ENCODE results near the gene CIT. TPM values are rescaled to one million over a fixed set of nuclear protein-coding genes. Genes with fewer than 3 reads are reported as not detected.

The CIT gene
- total and polyA plus RNA-seq, 9 of the 15 experiments (the other 6 are each of a cell fraction or from before 2014, with no cell fraction given), result 1.1 to 46.7 (median 21.3) TPM

DNA sequence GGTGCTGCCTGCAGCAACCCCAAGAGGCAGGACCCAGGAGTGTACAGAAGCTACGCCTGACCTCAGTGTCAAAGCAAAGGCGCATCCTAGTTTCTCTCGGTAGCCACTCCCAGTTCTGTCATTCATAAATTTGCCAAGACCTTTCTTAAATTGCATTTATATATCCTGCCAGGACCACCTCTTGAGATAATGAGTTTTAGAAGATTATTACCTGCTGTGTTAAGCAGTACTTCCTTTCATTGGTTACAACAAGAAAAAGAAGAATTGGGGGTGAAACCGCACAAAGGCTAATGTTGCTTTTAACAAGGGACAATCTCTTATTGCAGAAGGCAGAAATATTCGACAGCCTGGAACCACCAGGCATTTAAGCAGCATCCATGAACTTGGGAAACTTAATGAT is 57.8 kb downstream of the CIT start:
- POLR2A ChIA-PET, result no interaction called here
- in situ Hi-C loops (cut with MboI) (no loop called here), intact Hi-C loops (cut with micrococcal nuclease) (no loop called here)
- Histone ChIP-seq H3K4me2 (ENCODE audit: insufficient read depth, low read length) (no peak overlapping the region), H3K9ac (ENCODE audit: insufficient read depth in 1 of 2, low read depth in 2 of 2, low read length in 2 of 2) (no peak overlapping the region), H3K36me3 (ENCODE audit: control insufficient read depth, insufficient read depth, low read length) (peaks cover 44% of the 10 kb centered on the region), H3K9me3 (replicated peaks; ENCODE audit: control insufficient read depth, insufficient read depth, low read depth, low read length) (no peaks in the 10 kb centered on the region), H2AFZ (ENCODE audit: low read depth, low read length) (no peak overlapping the region), H3K9me1 (ENCODE audit: control insufficient read depth, insufficient read depth, low read length) (no peaks in the 10 kb centered on the region), H4K20me1 (replicated peaks; ENCODE audit: control insufficient read depth, insufficient read depth, low read length) (no peaks in the 10 kb centered on the region), H3K27me3 (ENCODE audit: control insufficient read depth in 2 of 2, insufficient read depth in 2 of 2, low read length in 2 of 2) (no peaks in the 10 kb centered on the region), H3K27ac (ENCODE audit: extremely low read depth, low read depth, low read length) (no peak overlapping the region), H3K4me1 (replicated peaks in 1 of 2; ENCODE audit: control insufficient read depth in 2 of 2, insufficient read depth in 2 of 2, low read length in 2 of 2) (no peaks in the 10 kb centered on the region), H3K4me3 (no peak overlapping the region), H3K79me2 (ENCODE audit: control insufficient read depth, insufficient read depth, low read length) (no peaks in the 10 kb centered on the region; the same call in 2 of the 3 replicates)
- CTCF ChIA-PET (ENCODE audit: low intra/inter-chr PET ratio), result no interaction called here
- TF ChIP-seq MBD2 (IDR thresholded peaks at IDR 0.05; ENCODE audit: borderline replicate concordance, low read depth), result no peak
- TF ChIP-seq SMC3 (conservative IDR thresholded peaks at IDR 0.05; ENCODE audit: insufficient read depth, low read depth, low read length), result no peak
- TF ChIP-seq ETV1 (tag; conservative IDR thresholded peaks at IDR 0.05; ENCODE audit: low read depth), result no peak
- no peak for TF ChIP-seq EGR1 (conservative IDR thresholded peaks at IDR 0.05)
- TF ChIP-seq DDX20 (tag; IDR thresholded peaks at IDR 0.05; ENCODE audit: low read depth), result no peak
- no peak for TF ChIP-seq ZNF77 (CRISPR knock-in tag; IDR thresholded peaks at IDR 0.05)
- no peak for TF ChIP-seq FOXK2 (conservative IDR thresholded peaks at IDR 0.05 in 1 of 2, IDR thresholded peaks at IDR 0.05 in 1 of 2; ENCODE audit: low read depth in 2 of 2)
- no peak for TF ChIP-seq ZFP30 (CRISPR knock-in tag; IDR thresholded peaks at IDR 0.05; ENCODE audit: borderline replicate concordance)
- no peak for TF ChIP-seq CHD4 (IDR thresholded peaks at IDR 0.05; ENCODE audit: insufficient read depth, insufficient replicate concordance, low read depth, low read length, poor library complexity, severe bottlenecking)
- TF ChIP-seq ZNF778 (CRISPR knock-in tag; IDR thresholded peaks at IDR 0.05), result no peak
- no peak for TF ChIP-seq ZNF561 (CRISPR knock-in tag; conservative IDR thresholded peaks at IDR 0.05)
- TF ChIP-seq CBFB (CRISPR knock-in tag; IDR thresholded peaks at IDR 0.05), result no peak
- TF ChIP-seq, protein P1, sequence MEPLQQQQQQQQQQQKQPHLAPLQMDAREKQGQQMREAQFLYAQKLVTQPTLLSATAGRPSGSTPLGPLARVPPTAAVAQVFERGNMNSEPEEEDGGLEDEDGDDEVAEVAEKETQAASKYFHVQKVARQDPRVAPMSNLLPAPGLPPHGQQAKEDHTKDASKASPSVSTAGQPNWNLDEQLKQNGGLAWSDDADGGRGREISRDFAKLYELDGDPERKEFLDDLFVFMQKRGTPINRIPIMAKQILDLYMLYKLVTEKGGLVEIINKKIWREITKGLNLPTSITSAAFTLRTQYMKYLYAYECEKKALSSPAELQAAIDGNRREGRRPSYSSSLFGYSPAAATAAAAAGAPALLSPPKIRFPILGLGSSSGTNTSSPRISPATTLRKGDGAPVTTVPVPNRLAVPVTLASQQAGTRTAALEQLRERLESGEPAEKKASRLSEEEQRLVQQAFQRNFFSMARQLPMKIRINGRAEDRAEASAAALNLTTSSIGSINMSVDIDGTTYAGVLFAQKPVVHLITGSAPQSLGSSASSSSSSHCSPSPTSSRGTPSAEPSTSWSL (CRISPR knock-in tag; IDR thresholded peaks at IDR 0.05; ENCODE audit: borderline replicate concordance), result no peak
- TF ChIP-seq MEF2D (tag; conservative IDR thresholded peaks at IDR 0.05; ENCODE audit: low read depth), result no peak
- TF ChIP-seq, protein P2, sequence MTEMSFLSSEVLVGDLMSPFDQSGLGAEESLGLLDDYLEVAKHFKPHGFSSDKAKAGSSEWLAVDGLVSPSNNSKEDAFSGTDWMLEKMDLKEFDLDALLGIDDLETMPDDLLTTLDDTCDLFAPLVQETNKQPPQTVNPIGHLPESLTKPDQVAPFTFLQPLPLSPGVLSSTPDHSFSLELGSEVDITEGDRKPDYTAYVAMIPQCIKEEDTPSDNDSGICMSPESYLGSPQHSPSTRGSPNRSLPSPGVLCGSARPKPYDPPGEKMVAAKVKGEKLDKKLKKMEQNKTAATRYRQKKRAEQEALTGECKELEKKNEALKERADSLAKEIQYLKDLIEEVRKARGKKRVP (CRISPR knock-in tag; IDR thresholded peaks at IDR 0.05), result no peak
- TF ChIP-seq, protein P3, sequence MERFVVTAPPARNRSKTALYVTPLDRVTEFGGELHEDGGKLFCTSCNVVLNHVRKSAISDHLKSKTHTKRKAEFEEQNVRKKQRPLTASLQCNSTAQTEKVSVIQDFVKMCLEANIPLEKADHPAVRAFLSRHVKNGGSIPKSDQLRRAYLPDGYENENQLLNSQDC (CRISPR knock-in tag; IDR thresholded peaks at IDR 0.05), result no peak
- no peak for TF ChIP-seq NFIC (IDR thresholded peaks at IDR 0.05)
- TF ChIP-seq FOXJ3 (CRISPR knock-in tag; IDR thresholded peaks at IDR 0.05), result no peak
- TF ChIP-seq NONO (IDR thresholded peaks at IDR 0.05; ENCODE audit: low read depth in 2 of 2, low read length in 1 of 2), result no peak
- no peak for FAIRE-seq
- WGBS (ENCODE audit: insufficient coverage, low coverage, missing lambda C conversion rate), result 80% methylated on average over 5 of the region's 5 CpGs
- BruUV-seq (replicated peaks), result no TSS peak
- no peak for DNase-seq (ENCODE audit: extremely low read depth in 1 of 4, low spot score in 3 of 4)
- no peak for ATAC-seq

Measured in K562 (cell line).